H9 (cell line): ENCODE results near the gene PDZD7. TPM values are rescaled to one million over a fixed set of nuclear protein-coding genes. Genes with fewer than 3 reads are reported as not detected.

Experiments
- DNase-seq: peaks from one replicate; pipeline ENCODE4 v3.0.0-alpha.2; 2017
- H2AFZ ChIP-seq: one replicate; pipeline ENCODE4 v1.6.1; 2013; ENCODE audit warnings: mild to moderate bottlenecking, low read length, control low read depth, moderate library complexity
- H2AK5ac ChIP-seq: 2 replicates; pipeline ENCODE4 v1.6.1; 2013; ENCODE audit warnings: low read length, control low read depth, mixed read lengths; ENCODE audit not compliant: insufficient read length
- H2BK120ac ChIP-seq: one replicate; pipeline ENCODE4 v1.6.1; 2013; ENCODE audit warnings: low read depth, mild to moderate bottlenecking, low read length, control low read depth, inconsistent platforms; ENCODE audit not compliant: poor library complexity, severe bottlenecking
- H2BK12ac ChIP-seq: 2 replicates; pipeline ENCODE4 v1.6.1; 2013; ENCODE audit warnings: low read length, control low read depth, mixed read lengths, low read depth; ENCODE audit not compliant: insufficient read length
- H2BK15ac ChIP-seq: 2 replicates; pipeline ENCODE4 v1.6.1; 2013; ENCODE audit warnings: low read depth, low read length, control low read depth
- H2BK20ac ChIP-seq: one replicate; pipeline ENCODE4 v1.6.1; 2013; ENCODE audit warnings: low read depth, mild to moderate bottlenecking, low read length, control low read depth, inconsistent platforms; ENCODE audit not compliant: poor library complexity, severe bottlenecking
- H2BK5ac ChIP-seq: 2 replicates; pipeline ENCODE4 v1.6.1; 2013; ENCODE audit warnings: low read length, control low read depth, mixed read lengths; ENCODE audit not compliant: insufficient read length
- H3K14ac ChIP-seq: 2 replicates; pipeline ENCODE4 v1.6.1; 2013; ENCODE audit warnings: low read length, control low read depth; ENCODE audit not compliant: insufficient read depth
- H3K18ac ChIP-seq: 2 replicates; pipeline ENCODE4 v1.6.1; 2013; ENCODE audit warnings: low read depth, mild to moderate bottlenecking, mixed read lengths, low read length, control low read depth; ENCODE audit not compliant: insufficient read length
- H3K23ac ChIP-seq: 2 replicates; pipeline ENCODE4 v1.6.1; 2013; ENCODE audit warnings: low read length, control low read depth, mixed read lengths, low read depth; ENCODE audit not compliant: insufficient read length
- H3K23me2 ChIP-seq: 2 replicates; pipeline ENCODE4 v1.6.1; 2013; ENCODE audit warnings: low read depth, mild to moderate bottlenecking, mixed read lengths, low read length, control low read depth; ENCODE audit not compliant: insufficient read length, poor library complexity, severe bottlenecking
- H3K27ac ChIP-seq: 2 replicates; pipeline ENCODE4 v1.5.1; 2013; ENCODE audit warnings: low read length, control low read depth, mixed read lengths, low read depth; ENCODE audit not compliant: insufficient read length
- H3K27me3 ChIP-seq: 2 replicates; pipeline ENCODE4 v1.6.1; 2013; ENCODE audit warnings: low read length, control low read depth, inconsistent platforms; ENCODE audit not compliant: insufficient read depth
- H3K4ac ChIP-seq: 2 replicates; pipeline ENCODE4 v1.6.1; 2013; ENCODE audit warnings: low read depth, mild to moderate bottlenecking, control low read depth, inconsistent platforms, low read length, moderate library complexity
- H3K4me1 ChIP-seq: 2 replicates; pipeline ENCODE4 v1.6.1; 2013; ENCODE audit warnings: low read length, control low read depth, inconsistent platforms; ENCODE audit not compliant: insufficient read depth
- H3K4me2 ChIP-seq: 2 replicates; pipeline ENCODE4 v1.6.1; 2013; ENCODE audit warnings: low read length, control low read depth, mixed read lengths; ENCODE audit not compliant: insufficient read length, insufficient read depth
- H3K56ac ChIP-seq: 2 replicates; pipeline ENCODE4 v1.6.1; 2013; ENCODE audit warnings: low read depth, mild to moderate bottlenecking, mixed read lengths, low read length, control low read depth; ENCODE audit not compliant: insufficient read length
- H3K79me1 ChIP-seq: 2 replicates; pipeline ENCODE4 v1.6.1; 2013; ENCODE audit warnings: low read depth, mild to moderate bottlenecking, moderate library complexity, low read length, control low read depth, inconsistent platforms; ENCODE audit not compliant: insufficient read depth, poor library complexity, severe bottlenecking
- H3K79me2 ChIP-seq: 2 replicates; pipeline ENCODE4 v1.6.1; 2013; ENCODE audit warnings: low read length, control low read depth, inconsistent platforms; ENCODE audit not compliant: insufficient read depth
- H3K9ac ChIP-seq: 2 replicates; pipeline ENCODE4 v1.6.1; 2013; ENCODE audit warnings: low read length, control low read depth, mixed read lengths; ENCODE audit not compliant: insufficient read length; ENCODE audit errors: extremely low read depth
- H3K9me3 ChIP-seq: one replicate; pipeline ENCODE4 v1.6.1; 2013; ENCODE audit warnings: low read depth, low read length, inconsistent platforms; ENCODE audit not compliant: control insufficient read depth
- H3T11ph ChIP-seq: one replicate; pipeline ENCODE4 v1.6.1; 2013; ENCODE audit warnings: mild to moderate bottlenecking, low read length, control low read depth, inconsistent platforms
- H4K20me1 ChIP-seq: one replicate; pipeline ENCODE4 v1.6.1; 2013; ENCODE audit not compliant: control insufficient read depth, insufficient read length, insufficient read depth
- H4K5ac ChIP-seq: 2 replicates; pipeline ENCODE4 v1.6.1; 2013; ENCODE audit warnings: low read depth, mild to moderate bottlenecking, mixed read lengths, low read length, control low read depth; ENCODE audit not compliant: insufficient read length
- H4K8ac ChIP-seq: replicated peaks from 2 replicates; pipeline ENCODE4 v1.6.1; 2013; ENCODE audit warnings: low read length, control low read depth, mixed read lengths, low read depth; ENCODE audit not compliant: insufficient read length
- H4K91ac ChIP-seq: 2 replicates; pipeline ENCODE4 v1.6.1; 2013; ENCODE audit warnings: low read depth, mild to moderate bottlenecking, moderate library complexity, mixed read lengths, low read length, control low read depth; ENCODE audit not compliant: insufficient read length
- H3K27ac Mint-ChIP-seq, 3 experiments: 2 replicates in 2 of 3; 3 replicates in 1 of 3; pipeline ENCODE4 v1.8.0; 2020 to 2021; ENCODE audit warnings: mixed read lengths in 3 of 3, mild to moderate bottlenecking in 1 of 3, moderate library complexity in 1 of 3
- H3K27me3 Mint-ChIP-seq: 2 replicates; pipeline ENCODE4 v1.8.0; 2021; ENCODE audit warnings: low read depth, mild to moderate bottlenecking, moderate library complexity, mixed read lengths
- H3K36me3 Mint-ChIP-seq, 3 experiments: 2 replicates in 2 of 3; 3 replicates in 1 of 3; pipeline ENCODE4 v1.8.0; 2020 to 2021; ENCODE audit warnings: low read depth in 3 of 3, mixed read lengths in 3 of 3; ENCODE audit not compliant: insufficient read depth in 1 of 3
- H3K4me1 Mint-ChIP-seq, 2 experiments: 2 replicates each; pipeline ENCODE4 v1.8.0; 2020; ENCODE audit warnings: mixed read lengths in 2 of 2
- H3K4me3 Mint-ChIP-seq, 2 experiments: 2 replicates in 1 of 2; 3 replicates in 1 of 2; pipeline ENCODE4 v1.8.0; 2020 to 2021; ENCODE audit warnings: mild to moderate bottlenecking in 2 of 2, mixed read lengths in 2 of 2, moderate library complexity in 1 of 2
- H3K9me3 Mint-ChIP-seq, 2 experiments: 2 replicates in 1 of 2; 3 replicates in 1 of 2; pipeline ENCODE4 v1.8.0; 2020; ENCODE audit warnings: mild to moderate bottlenecking in 2 of 2, mixed read lengths in 2 of 2, moderate library complexity in 1 of 2
- WGBS: extraction: QIAGEN DNeasy Blood & Tissue Kit; methylation state at CpG from one replicate; pipeline ENCODE4 v1.1.7; 2013; ENCODE audit warnings: missing lambda C conversion rate, low lambda C conversion rate, mixed read lengths; ENCODE audit not compliant: insufficient read length; ENCODE audit errors: extremely low coverage; 5-methylcytosine and 5-hydroxymethylcytosine counted together
- total RNA-seq: library from RNA; stranded (reverse); gene quantifications from 2 replicates; pipeline ENCODE4 v1.2.1, GENCODE V29; 2021
- TF ChIP-seq, protein P1 (sequence below): fragments of 200-600 bp; sonication (generic); conservative IDR thresholded peaks from 3 replicates; pipeline ENCODE4 v1.8.0; 2021; ENCODE audit warnings: antibody characterized with exemption, mild to moderate bottlenecking

Gene PDZD7
- total RNA-seq, 1 experiment from 2014 or later: 2.0 TPM

DNA sequence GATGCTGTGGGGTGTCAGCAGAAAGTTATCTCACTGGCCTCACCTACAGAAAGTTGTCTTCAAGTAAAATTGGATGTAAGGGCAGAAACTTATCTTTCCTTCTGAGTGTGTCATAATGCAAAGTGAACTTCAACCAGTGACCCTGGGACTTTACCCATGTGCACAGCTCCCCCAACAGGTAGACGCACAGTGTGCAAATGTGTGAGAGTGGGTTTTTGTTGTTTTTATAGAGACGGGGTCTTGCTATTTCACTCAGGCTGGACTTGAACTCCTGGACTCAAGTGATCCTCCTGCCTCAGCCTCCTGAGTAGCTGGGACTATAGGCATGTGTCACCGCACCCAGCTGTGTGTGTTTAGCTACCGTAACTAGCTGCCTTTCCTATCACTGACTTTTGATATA, 24.5 kb upstream of the PDZD7 start:
- no peak overlapping the region for H2AFZ ChIP-seq
- no peaks in the 10 kb centered on the region for H3K9me3 ChIP-seq
- peaks cover 8% of the 10 kb centered on the region; the same call in 1 of the 2 replicates for H3K27me3 ChIP-seq
- no peak overlapping the region for H3K14ac ChIP-seq
- peaks cover 18% of the 10 kb centered on the region for H3K27me3 Mint-ChIP-seq
- H4K91ac ChIP-seq: no peak overlapping the region
- peaks cover 6% of the 10 kb centered on the region for H3K23me2 ChIP-seq
- no peak overlapping the region for H2BK15ac ChIP-seq
- no peak overlapping the region for H3K27ac Mint-ChIP-seq
- no peak overlapping the region for H3T11ph ChIP-seq
- H3K23ac ChIP-seq: no peak overlapping the region
- no peak overlapping the region for H2AK5ac ChIP-seq
- peaks cover 0 to 16% (median 5%) of the 10 kb centered on the region in 3 experiments; a peak in 3 of 7 replicates for H3K36me3 Mint-ChIP-seq
- H2BK20ac ChIP-seq: no peak overlapping the region
- no peak overlapping the region for H3K4ac ChIP-seq
- no peaks in the 10 kb centered on the region for H3K79me2 ChIP-seq
- no peak overlapping the region for H3K56ac ChIP-seq
- TF ChIP-seq, protein P1, sequence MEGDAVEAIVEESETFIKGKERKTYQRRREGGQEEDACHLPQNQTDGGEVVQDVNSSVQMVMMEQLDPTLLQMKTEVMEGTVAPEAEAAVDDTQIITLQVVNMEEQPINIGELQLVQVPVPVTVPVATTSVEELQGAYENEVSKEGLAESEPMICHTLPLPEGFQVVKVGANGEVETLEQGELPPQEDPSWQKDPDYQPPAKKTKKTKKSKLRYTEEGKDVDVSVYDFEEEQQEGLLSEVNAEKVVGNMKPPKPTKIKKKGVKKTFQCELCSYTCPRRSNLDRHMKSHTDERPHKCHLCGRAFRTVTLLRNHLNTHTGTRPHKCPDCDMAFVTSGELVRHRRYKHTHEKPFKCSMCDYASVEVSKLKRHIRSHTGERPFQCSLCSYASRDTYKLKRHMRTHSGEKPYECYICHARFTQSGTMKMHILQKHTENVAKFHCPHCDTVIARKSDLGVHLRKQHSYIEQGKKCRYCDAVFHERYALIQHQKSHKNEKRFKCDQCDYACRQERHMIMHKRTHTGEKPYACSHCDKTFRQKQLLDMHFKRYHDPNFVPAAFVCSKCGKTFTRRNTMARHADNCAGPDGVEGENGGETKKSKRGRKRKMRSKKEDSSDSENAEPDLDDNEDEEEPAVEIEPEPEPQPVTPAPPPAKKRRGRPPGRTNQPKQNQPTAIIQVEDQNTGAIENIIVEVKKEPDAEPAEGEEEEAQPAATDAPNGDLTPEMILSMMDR: 0 out of 3 replicates have a peak, but pooled peaks have one; percentile 18
- H3K18ac ChIP-seq: no peak overlapping the region
- no peaks in the 10 kb centered on the region for H4K20me1 ChIP-seq
- no peak overlapping the region for H4K8ac ChIP-seq
- H3K79me1 ChIP-seq: no peaks in the 10 kb centered on the region
- H2BK12ac ChIP-seq: no peak overlapping the region
- no peak overlapping the region for H3K4me2 ChIP-seq
- no peak for DNase-seq
- H3K9ac ChIP-seq: no peak overlapping the region
- H2BK5ac ChIP-seq: no peak overlapping the region
- no peak overlapping the region for H3K4me3 Mint-ChIP-seq
- H3K4me1 Mint-ChIP-seq: peaks cover 15 to 17% of the 10 kb centered on the region in 2 experiments
- no CpG with 5 or more reads among the region's 4 CpGs for WGBS
- no peak overlapping the region for H2BK120ac ChIP-seq
- H3K27ac ChIP-seq: no peak overlapping the region
- no peaks in the 10 kb centered on the region; a peak in 1 of 5 replicates for H3K9me3 Mint-ChIP-seq
- H4K5ac ChIP-seq: no peak overlapping the region
- H3K4me1 ChIP-seq: peaks cover 5% of the 10 kb centered on the region; the same call in 1 of the 2 replicates
